NCI-H510A (cell line): ENCODE data around the gene ZNF70.
"Not testable (repeated sequence)": the region's sequence is repeated elsewhere in the genome, so short reads cannot be mapped to it uniquely, and the experiment has no call there.

Source experiments
- DNase-seq: peaks from one replicate; lab custom pipeline; 2025; lab: John Stamatoyannopoulos, UW

Gene ZNF70

GRCh38 chr22:23756891-23757290 is 6.0 kb upstream of the ZNF70 start:
- no peak for DNase-seq

- no peak for DNase-seq
Measured at GRCh38 chr22:23755711-23756110, 4.8 kb upstream of the ZNF70 start.

- DNase-seq: no peak
Measured at GRCh38 chr22:23754980-23755636, 4.2 kb upstream of the ZNF70 start.

GRCh38 chr22:23754220-23754919 is 3.5 kb upstream of the ZNF70 start, which contains the start of gene VPREB3:
TSS of gene VPREB3 (minus strand) at chr22:23754425. CDS start at chr22:23754363, 62 bp downstream.
- DNase-seq: no peak

- DNase-seq: no peak
Measured at GRCh38 chr22:23753385-23753784, 2.5 kb upstream of the ZNF70 start.

GRCh38 chr22:23752750-23753149 is 1.8 kb upstream of the ZNF70 start:
- DNase-seq: no peak

GRCh38 chr22:23752090-23752691 is 1.3 kb upstream of the ZNF70 start:
- DNase-seq: no peak

GRCh38 chr22:23751441-23751996 is 607 bp upstream of the ZNF70 start:
- DNase-seq: no peak

GRCh38 chr22:23750367-23750713 is 572 bp downstream of the ZNF70 start:
- DNase-seq: no peak

- no peak for DNase-seq
Measured at GRCh38 chr22:23749841-23750301, 1.0 kb downstream of the ZNF70 start.

GRCh38 chr22:23745791-23746190 is 5.1 kb downstream of the ZNF70 start:
- DNase-seq: no peak

GRCh38 chr22:23744485-23744884 is 6.4 kb downstream of the ZNF70 start:
- DNase-seq: no peak

- no peak for DNase-seq
Measured at GRCh38 chr22:23744001-23744400, 6.9 kb downstream of the ZNF70 start.

GRCh38 chr22:23743303-23743705 is 7.6 kb downstream of the ZNF70 start:
- no peak for DNase-seq

- DNase-seq: no peak
Measured at GRCh38 chr22:23742505-23743264, 8.2 kb downstream of the ZNF70 start.

- no peak for DNase-seq
Measured at GRCh38 chr22:23737696-23738095, 13.2 kb downstream of the ZNF70 start.

GRCh38 chr22:23728108-23728507 is 22.8 kb downstream of the ZNF70 start:
- DNase-seq: not testable (repeated sequence)

- no peak for DNase-seq
Measured at GRCh38 chr22:23722724-23723123, 28.2 kb downstream of the ZNF70 start.

- DNase-seq: no peak
Measured at GRCh38 chr22:23722160-23722559, 28.8 kb downstream of the ZNF70 start.

GRCh38 chr22:23720855-23721254 is 30.1 kb downstream of the ZNF70 start:
- no peak for DNase-seq

GRCh38 chr22:23718371-23719165 is 32.3 kb downstream of the ZNF70 start:
- no peak for DNase-seq
